NCI-H2107 (cell line): ENCODE measurements around the gene SAMD4A.

Experiments
- DNase-seq: peaks from one replicate; lab custom pipeline; 2025; lab: John Stamatoyannopoulos, UW

SAMD4A gene

DNA sequence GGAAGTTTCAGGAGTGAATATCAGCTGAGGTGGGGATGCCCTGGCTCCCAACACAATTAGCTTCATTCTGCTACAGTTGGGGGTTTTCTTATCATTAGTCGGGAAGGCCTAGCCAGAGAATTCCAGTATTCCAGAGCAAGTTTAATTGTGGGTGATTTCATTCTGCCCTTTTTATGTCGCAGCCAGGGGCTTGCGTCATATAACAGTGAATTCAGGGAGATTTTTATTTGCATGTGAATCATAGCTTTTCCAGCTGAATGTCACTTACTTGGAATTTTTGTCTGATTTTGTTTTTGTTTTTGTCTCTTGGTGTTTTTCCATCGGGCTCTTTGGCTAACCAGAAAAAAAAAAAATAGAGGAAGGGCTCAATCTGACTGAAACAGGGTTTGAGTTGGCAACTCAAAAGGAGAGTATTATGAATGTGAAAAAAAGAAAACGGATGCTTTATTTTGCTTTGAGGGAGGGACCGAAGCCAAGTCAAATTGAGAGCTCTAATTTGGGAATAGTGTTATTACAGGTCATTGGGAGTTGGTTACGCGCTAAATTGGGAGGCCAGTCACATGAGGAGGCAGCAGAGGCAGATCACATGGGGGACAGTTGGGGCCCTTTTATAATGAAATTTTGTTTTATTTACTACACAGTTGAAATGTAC, 119.4 kb downstream of the SAMD4A start:
- DNase-seq = no peak

DNA sequence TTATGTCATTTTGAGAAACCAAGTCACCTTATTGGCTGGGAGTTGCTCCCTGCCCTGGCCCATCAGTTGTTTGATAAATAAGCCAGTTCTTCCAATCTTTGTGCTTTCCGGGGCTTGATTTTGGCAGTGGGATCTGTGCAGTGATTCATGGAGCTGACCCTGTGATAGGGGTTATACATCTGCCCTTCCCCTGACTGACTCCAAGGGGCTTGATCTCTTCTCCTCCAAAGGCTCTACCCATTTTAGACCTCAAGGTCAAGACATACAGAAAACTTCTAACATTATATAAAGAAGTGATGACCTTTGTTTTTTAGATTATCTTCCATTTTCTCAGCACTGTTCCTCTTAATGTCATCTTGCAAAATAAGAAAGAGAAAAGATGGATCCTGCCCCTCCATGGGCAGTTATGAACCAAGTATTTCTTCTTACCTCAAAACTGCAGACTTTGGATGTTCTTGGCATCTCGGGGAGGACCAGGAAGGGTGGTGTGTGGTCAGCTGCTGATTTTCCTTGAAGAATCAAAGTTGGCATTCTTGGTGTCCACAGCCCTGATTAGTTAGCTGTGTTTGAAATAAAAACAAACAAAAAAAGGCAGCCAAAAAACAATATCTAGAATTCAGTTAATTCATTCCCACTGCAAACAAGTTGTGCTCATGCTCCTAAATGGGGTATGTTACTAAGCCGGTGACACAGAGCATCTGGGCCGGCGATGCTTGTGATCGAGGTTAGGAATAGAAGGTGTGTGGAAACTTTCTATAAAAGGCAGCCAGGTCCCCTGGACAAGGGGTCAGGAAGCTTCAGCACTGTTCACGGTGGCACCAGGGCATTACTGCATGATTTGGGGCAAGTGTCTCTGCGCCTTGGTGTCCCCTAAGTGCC, 120.2 kb downstream of the SAMD4A start:
- DNase-seq = no peak

DNA sequence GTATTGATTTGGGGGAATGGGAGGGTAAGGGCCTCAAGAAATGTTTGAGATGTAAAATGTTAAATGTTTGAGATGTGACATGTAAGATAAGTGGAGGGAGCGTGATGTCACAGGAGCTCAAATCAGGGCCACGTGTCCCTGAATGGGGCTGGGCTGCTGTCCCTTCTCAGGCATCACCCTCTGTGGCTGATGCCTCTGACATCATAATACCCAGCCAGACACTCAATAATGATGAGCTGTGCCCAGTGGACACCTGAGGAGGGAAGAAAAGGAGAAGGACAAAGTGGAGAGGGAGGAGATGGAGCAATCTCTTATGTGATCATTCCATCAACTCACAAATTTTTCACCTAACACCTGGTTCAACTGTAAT, 120.8 kb downstream of the SAMD4A start:
- DNase-seq = no peak

DNA sequence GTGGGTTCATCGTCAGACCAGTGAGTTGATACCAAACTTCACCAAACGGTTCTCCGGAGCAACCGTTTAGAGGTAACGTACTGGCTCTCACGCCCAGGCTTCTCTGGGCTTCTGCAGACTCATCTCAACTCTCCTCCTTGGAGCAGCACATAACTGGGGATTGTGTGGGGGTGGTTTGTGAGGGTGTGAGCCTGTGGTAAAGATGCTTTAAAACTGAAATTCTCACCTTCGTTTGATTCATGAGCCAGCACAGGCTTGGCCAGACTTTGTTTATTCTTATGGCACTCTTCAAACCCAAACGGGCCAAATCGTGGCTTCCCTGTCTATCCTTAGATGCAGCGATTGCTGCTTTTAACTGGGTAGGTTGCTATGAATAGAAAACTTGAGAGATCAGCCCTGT, 121.3 kb downstream of the SAMD4A start:
- no peak for DNase-seq

DNA sequence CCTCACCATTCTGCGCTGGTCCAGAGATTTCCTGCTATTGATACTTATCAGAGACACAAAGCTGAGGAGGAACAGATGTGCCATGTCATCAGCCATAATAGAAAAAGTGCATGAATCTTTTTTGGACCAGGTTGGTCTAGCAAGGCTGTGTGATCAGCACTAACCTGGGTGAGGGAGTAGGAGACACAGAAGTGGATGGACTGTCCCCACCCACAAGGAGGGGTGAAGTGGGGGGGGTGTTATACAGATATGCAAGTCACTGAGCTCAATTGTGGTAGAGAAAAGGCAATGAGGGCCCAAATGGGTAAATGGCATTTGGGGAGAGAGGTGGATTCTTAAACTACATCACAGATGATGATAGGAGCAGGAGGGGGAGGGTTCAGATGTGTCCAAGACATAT, 123.0 kb downstream of the SAMD4A start:
- DNase-seq = no peak

DNA sequence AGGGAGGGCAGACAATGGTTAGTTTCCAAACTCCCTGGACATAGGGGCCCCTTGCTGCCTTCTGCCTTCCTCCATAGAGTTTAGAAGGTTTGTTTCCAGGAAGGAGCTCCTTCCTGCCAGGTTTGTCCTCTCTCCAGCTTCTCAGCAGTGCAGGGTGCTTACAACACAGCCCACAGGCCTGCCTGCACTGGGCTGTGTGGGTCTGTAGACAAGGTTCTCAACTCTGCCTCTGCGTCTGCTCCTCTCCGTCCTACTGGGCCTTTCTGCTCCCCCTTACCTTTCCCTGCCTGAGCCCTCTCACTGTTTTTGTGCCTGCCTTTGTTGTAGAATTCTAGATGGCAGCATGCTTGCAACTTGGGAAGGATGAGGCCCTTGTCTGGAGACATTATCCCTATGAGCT, 124.0 kb downstream of the SAMD4A start:
- DNase-seq = no peak

DNA sequence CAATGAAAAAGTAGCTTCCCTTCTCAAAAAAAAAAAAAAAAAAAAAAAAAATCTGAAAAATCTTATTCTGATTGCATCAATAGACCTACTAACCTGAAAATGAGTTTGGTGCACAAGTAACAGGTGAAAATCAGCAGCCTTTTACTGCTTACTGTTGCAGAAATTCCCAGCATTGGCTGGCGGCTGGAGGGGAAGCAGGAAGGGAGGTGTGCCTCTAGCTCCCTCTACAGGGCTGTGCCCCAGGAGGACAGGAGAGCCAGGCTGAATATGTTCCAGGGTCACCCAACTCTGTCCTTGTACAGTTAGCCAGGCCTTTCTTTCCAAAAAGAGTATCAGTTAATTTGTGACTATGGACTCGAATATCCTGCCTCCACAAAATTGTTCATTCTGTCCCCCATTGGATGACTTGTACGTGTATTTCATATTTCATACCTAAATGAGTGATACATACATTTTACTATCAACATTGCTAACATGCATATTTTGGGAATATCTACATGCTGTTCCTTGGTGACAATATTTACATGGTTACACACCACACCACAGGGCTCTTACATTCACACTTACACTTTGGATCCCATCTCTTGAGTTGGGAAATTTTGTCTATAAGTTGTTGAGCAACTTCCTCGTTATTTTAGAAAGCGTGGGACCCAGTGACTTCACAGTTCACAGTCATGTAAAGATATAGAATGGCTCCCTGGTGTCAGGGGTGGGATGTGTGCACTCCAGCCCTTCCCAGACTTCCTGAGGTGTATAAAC, 124.8 kb downstream of the SAMD4A start:
- DNase-seq = peak; percentile 5

DNA sequence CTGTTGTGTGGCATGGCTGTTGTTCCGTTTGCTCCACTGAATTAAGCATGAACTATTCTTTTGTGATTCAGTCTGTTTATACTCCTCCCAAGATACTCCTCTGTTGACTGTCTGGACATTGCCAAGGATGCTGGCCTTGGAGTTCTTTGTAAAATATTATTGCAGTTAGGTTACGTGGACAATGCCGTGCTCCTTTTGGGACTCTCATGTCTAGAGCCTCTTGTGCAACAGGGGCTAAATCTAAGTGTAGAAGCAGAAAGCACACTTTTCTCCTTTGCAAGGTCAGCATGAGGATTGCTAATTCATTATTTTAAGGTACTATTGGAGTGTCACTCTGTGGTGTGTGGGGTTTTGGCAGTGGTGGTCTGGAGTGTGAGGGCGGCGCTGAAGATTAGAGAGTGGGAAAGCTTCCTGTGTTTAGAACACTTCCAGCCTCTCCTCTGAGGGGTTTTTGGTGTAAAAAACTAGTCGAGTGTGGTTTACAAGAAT, 125.4 kb downstream of the SAMD4A start:
- no peak for DNase-seq

DNA sequence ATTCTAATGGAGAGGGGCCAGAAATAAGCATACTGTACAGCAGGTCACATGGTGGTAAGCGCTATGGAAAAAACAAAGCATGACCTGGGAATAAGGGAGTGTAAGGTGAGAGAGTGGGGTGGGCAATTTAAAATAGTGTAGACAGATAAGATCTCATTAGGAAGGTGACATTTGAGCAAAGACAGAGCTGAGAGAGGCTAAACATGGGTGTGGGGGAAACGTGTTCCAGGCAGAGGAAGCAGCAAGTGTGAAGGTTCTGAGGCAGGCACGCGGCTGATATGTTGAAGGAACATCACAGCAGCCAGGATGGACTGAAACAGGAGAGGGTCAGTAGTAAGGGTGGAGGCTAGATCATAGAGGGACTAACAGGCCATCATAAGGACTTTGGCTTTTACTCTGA, 126.8 kb downstream of the SAMD4A start:
- DNase-seq = no peak

DNA sequence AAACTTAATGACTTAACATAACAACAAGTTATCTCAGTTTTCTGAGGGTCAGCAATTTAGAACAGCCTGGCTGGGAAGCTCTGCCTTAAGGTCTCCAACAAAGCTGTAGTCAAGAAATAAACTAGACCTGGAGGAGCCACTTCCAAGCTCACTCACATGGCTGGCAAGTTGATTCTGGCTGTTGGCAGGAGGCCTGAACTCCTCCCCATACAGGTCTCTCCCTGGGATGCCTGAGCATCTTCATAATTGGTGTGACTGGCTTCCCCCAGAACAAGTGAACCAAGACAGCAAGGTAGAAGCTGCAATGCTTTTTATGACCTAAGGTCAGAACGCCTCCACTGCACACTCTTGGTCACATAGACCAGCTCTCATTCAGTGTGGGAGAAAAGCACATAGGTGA, 128.3 kb downstream of the SAMD4A start:
- no peak for DNase-seq

DNA sequence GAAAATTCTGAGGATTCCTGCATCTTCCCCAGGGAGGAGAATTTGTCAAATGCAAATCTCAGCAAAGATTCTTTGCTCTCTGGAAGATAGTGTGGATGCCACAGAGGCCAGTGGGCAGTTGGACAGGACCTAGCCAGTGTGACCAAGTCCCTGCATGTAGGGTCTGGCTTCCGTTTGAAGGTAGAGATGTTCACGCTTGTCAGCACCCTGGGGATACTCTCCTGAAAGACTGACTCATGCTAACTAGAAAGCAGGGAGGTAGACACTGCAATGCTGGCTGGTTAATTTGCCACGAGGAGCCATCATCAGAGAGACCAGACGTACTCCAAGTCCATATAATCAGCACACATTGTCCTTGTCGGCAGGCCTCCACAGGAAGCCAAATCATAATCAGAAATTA, 130.1 kb downstream of the SAMD4A start:
- no peak for DNase-seq

DNA sequence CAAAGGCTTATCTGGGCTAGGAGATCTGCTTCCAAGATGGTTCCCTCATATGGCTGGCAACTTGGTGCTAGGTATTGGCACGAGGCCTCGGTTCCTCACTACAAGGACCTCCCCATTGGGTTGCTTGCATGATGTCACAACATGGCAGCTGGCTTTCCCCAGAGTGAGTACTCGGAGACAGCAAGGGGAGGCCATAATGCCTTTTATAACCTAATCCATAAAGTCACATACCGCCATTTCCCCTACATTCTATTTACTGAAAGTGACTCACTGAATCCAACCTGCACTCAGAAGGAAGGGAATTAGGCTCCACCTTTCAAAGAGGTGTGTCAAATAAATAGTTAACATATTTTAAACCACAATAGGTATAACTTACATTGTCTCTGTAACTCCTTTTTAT, 130.9 kb downstream of the SAMD4A start:
- DNase-seq = no peak

DNA sequence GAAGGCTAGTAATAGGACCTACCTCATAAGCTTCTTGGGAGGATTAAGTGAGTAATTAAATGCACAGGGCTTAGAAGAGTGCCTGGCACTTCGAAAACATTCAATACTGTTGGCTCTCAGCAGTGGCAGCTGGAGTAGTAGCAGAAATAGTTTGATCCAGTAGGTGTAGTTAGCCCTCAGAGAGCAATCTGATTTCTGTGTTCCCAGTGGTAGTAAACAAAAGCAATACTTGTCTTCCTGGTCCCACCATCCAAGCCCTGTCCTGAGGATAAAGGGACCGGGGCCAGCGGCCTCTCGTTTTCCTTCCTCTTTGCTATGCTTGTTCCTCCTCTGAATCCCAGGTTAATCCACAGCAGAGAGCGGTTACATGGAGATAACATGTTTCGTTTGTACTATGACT, 131.6 kb downstream of the SAMD4A start:
- DNase-seq = no peak

DNA sequence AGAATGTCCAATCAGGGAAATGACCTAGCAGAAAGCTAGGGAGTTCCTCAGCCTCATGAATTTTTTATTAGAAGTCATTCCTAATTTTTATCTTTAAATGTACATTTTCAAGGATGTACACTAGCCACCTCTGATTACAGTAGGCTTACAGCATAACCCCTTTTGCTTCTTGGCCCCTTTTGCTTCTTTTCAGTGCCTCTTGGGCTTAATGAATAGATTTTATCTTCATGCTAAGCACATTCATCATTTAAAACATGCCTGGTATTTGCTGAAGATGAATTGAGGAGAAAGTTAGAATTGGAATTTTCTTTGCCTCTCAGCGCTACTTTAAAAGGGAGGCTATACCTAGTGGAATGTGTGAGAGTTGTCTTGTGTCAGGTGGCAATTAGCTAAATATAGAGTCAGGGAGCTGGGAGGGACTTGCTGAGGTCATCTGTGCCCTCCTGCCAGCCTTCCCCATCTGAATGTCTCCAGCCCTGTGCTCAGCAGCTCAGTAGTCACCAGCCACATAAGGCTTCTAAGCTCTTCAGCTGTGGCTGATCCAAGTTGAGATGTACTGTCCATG, 132.1 kb downstream of the SAMD4A start:
- DNase-seq = no peak

DNA sequence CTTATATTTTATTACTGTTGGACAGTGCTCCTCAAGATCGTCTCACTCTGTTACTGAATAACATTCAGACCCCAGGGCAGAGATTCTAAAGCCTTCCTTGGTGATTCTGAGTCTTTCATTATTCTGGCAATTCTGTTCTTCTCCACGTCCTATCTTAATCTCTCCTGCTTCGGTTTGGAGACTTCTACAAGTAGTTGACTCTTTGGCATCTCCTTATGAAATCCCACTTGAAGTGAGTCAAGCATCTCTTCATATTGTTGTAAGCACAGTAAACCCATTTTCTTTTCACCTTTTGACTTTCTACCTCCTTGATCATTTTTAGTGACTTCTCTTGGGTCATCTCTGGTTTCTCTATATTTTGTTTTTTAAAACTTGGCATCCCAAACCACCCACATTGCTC, 132.8 kb downstream of the SAMD4A start:
- DNase-seq = no peak

DNA sequence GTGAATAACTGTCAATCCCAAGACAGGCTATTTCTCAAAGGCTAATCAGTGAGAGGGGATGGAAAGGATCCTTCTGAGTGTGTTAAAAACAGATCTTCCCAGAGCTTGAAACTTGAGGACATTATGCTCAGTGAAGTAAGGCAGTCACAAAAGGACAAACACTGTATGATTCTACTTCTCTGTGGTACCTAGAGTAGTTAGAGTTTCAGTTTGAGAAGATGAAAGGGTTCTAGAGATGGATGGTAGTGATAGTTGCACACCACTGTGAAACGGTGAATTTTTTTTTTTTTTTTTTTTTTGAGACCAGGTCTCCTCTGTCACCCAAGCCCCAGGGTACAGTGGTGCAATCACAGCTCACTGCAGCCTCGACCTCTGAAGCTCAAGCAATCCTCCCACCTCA, 133.8 kb downstream of the SAMD4A start:
- DNase-seq = no peak

DNA sequence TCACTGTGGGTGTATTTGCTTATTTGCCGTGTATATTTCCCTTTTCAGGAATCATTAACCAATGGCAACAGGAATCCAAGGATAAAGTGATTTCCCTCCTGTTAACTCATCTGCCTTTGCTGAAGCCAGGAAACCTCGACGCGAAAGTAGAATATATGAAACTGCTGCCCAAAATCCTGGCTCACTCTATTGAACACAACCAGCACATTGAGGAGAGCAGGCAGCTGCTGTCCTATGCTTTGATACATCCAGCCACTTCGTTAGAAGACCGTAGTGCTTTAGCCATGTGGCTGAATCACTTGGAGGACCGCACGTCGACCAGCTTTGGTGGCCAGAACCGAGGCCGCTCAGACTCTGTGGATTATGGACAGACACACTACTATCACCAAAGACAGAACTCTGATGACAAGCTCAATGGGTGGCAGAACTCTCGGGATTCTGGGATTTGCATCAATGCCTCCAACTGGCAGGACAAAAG, 135.1 kb downstream of the SAMD4A start:
- no peak for DNase-seq

DNA sequence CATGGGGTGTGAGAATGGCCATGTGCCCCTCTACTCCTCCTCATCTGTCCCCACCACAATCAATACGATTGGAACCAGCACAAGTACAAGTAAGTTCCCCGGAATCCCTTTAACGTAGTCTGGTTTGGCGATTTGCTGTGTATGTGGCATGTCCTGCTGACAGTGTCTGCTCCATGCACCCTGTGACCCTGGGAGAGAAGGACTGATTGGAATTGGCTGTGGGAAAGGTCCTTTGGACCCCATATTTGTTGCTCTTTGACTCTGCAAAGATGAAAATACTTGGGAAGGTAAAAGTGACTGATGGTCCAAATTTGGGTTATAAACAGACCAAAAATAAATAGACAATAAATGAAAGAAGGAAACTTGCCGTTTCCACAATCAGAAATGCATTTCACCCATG, 135.6 kb downstream of the SAMD4A start:
- DNase-seq = no peak

DNA sequence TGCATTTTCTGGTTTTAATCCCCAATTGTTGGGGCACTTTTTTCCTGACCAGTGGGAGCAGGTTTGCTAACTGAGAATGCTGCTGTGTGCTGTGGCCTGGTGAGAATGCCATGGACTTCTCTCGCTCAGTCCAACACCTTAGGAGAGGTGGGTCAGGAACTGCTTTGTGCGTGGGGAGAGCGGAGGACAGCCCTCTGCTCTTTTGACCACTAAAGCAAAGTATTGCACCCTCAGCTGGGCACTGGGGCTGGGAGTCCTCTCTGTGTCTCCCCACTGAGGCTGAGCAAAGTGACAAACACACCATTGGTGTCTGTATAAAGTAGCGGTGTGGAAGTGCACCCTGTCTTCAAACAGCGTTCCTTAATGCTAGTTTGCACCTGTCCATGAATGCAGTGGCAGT, 136.2 kb downstream of the SAMD4A start:
- DNase-seq = no peak

DNA sequence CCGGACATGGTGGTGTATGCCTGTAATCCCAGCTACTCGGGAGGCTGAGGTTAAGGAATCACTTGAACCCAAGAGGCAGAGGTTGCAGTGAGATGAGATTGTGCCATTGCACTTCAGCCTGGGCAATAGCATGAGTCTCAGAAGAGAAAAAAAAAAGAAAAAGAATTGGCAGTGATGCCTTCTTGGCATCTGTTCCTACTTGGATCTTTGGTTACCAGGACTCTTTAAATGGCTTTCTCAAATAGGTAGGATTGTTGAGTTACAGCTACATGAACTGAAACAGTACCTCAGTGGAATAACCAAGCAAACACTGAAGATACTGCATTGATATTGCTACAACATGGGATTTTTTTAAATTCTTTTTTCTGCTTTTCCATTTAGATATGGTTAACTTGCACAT, 136.8 kb downstream of the SAMD4A start:
- DNase-seq = no peak

DNA sequence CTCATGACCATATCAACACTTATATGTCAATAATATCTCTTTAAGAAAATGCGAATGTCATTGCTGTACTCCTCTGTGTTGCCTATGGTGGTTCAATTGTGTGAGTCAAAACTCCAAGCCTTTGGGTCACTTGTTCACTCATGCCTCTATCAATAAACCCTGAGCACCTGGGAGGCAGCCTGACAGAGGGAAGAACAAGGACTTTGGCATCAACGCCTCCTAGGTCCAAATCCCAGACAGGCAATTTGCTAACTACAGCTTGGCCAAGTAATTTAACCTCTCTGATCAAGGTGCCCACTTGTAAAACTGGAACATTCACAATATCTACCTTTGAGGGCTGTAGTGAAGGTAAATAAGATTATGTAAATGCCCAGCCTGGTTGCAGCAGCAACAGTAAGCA, 137.8 kb downstream of the SAMD4A start:
- DNase-seq = no peak

DNA sequence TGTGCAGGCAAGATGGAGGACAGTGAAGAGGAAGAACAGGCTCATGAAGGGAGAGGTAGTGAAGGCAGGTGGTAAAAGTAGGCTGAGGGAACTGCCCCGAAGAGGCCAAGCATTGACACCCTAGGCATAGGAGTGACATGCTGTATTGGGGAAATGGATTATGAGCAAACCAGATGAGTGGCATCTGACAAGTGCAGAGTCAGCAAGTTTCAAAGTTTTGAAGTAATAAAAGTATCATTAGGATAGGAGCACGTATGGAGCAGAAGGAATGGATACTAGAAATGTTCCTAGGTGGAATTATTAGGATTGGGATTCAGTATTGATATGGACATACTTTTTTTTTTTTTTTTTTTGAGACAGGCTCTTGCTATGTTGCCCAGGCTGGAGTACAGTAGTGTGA, 139.8 kb downstream of the SAMD4A start:
- no peak for DNase-seq
